K562 (cell line): ENCODE results near the gene KCNN4. TPM values are rescaled to one million over a fixed set of nuclear protein-coding genes. Genes with fewer than 3 reads are reported as not detected.

ENCODE experiments used
- BRD4 ChIP-seq: fragments of 200-600 bp; sonication (generic); IDR thresholded peaks from 2 replicates; pipeline ENCODE4 v1.6.1; 2017; ENCODE audit warnings: inconsistent platforms
- BRD9 ChIP-seq: fragments of 450-650 bp; IDR thresholded peaks from 2 replicates; pipeline ENCODE4 v1.6.1; 2018; ENCODE audit warnings: low read depth; ENCODE audit not compliant: partially characterized antibody
- CHD1 ChIP-seq: fragments of 200-600 bp; sonication (generic); IDR thresholded peaks from one replicate; pipeline ENCODE4 v1.6.1; 2012; ENCODE audit warnings: mild to moderate bottlenecking, moderate library complexity, low read length, inconsistent platforms
- EGR1 ChIP-seq: fragments of 450-650 bp; conservative IDR thresholded peaks from 2 replicates; pipeline ENCODE4 v1.6.1; 2017; ENCODE audit warnings: mild to moderate bottlenecking
- ERF ChIP-seq: fragments of 450-650 bp; formaldehyde crosslinking; IDR thresholded peaks from 2 replicates; pipeline ENCODE4 v1.4.0; 2020; ENCODE audit warnings: mild to moderate bottlenecking, mixed read lengths
- FOXO4 ChIP-seq: fragments of 450-650 bp; formaldehyde crosslinking; IDR thresholded peaks from 2 replicates; pipeline ENCODE4 v1.4.0; 2020; ENCODE audit warnings: mild to moderate bottlenecking, moderate library complexity
- GABPB1 ChIP-seq: sonication (generic); formaldehyde crosslinking; IDR thresholded peaks from 2 replicates; pipeline ENCODE4 v1.8.0; 2022; ENCODE audit warnings: mild to moderate bottlenecking, missing genetic modification reagents
- KAT7 ChIP-seq: sonication (generic); formaldehyde crosslinking; IDR thresholded peaks from 2 replicates; pipeline ENCODE4 v1.8.0; 2022; ENCODE audit warnings: missing genetic modification reagents, mild to moderate bottlenecking, borderline replicate concordance
- L3MBTL2 ChIP-seq: fragments of 450-650 bp; IDR thresholded peaks from 2 replicates; pipeline ENCODE4 v1.6.1; 2016; ENCODE audit warnings: mild to moderate bottlenecking, moderate library complexity
- MEF2D ChIP-seq: conservative IDR thresholded peaks from 2 replicates; pipeline ENCODE4 v1.6.1; 2016; ENCODE audit warnings: low read depth, missing genetic modification characterization, missing compliant biosample characterization
- MXI1 ChIP-seq: IDR thresholded peaks from 2 replicates; pipeline ENCODE4 v1.6.1; 2011; ENCODE audit warnings: low read depth, mild to moderate bottlenecking, improper control_type of control experiment, low read length
- NONO ChIP-seq, 2 experiments: fragments of 200-400 bp in 1 of 2; fragments of 450-650 bp in 1 of 2; formaldehyde crosslinking in 1 of 2; IDR thresholded peaks; 2 replicates each; pipeline ENCODE4 v1.6.1; 2017; ENCODE audit warnings: low read depth in 2 of 2, mild to moderate bottlenecking in 2 of 2, moderate library complexity in 2 of 2, low read length in 1 of 2
- NR4A1 ChIP-seq, 2 experiments: fragments of 250-450 bp in 1 of 2; fragments of 450-650 bp in 1 of 2; sonication (Bioruptor Pico) in 1 of 2; IDR thresholded peaks; 2 replicates each; pipeline versions ENCODE4 v1.4.0 to v1.6.1; 2016 to 2020; ENCODE audit warnings: mild to moderate bottlenecking in 2 of 2, missing compliant biosample characterization in 1 of 2, missing genetic modification characterization in 1 of 2, moderate library complexity in 1 of 2
- PHB2 ChIP-seq: fragments of 450-650 bp; IDR thresholded peaks from 2 replicates; pipeline ENCODE4 v1.6.1; 2017; ENCODE audit warnings: low read depth
- PHF20 ChIP-seq: fragments of 450-650 bp; IDR thresholded peaks from 2 replicates; pipeline ENCODE4 v1.6.1; 2018; ENCODE audit not compliant: partially characterized antibody
- POLR2AphosphoS2 ChIP-seq: IDR thresholded peaks from 2 replicates; pipeline ENCODE4 v1.6.1; 2012; ENCODE audit warnings: low read length, improper control_type of control experiment
- RNF219 ChIP-seq: fragments of 250-450 bp; sonication (Bioruptor Pico); IDR thresholded peaks from 2 replicates; pipeline ENCODE4 v1.5.0; 2022; ENCODE audit warnings: mild to moderate bottlenecking
- SAP30 ChIP-seq: fragments of 200-600 bp; sonication (generic); IDR thresholded peaks from 2 replicates; pipeline ENCODE4 v1.6.1; 2012; ENCODE audit warnings: borderline replicate concordance, low read depth, mild to moderate bottlenecking, moderate library complexity, low read length, control low read depth, inconsistent platforms; ENCODE audit not compliant: insufficient read depth, poor library complexity, severe bottlenecking
- ZC3H4 ChIP-seq: sonication (generic); formaldehyde crosslinking; IDR thresholded peaks from 2 replicates; pipeline ENCODE4 v1.9.0; 2021; ENCODE audit warnings: missing genetic modification reagents, borderline replicate concordance
- ZNF184 ChIP-seq: sonication (generic); formaldehyde crosslinking; IDR thresholded peaks from 2 replicates; pipeline ENCODE4 v1.5.0; 2020; ENCODE audit warnings: missing genetic modification reagents
- ZNF224 ChIP-seq: sonication (generic); formaldehyde crosslinking; IDR thresholded peaks from 2 replicates; pipeline ENCODE4 v1.8.0; 2022; ENCODE audit warnings: mild to moderate bottlenecking, missing genetic modification reagents
- ZNF253 ChIP-seq: fragments of 250-450 bp; sonication (Bioruptor Pico); conservative IDR thresholded peaks from 2 replicates; pipeline ENCODE4 v1.6.1; 2021; ENCODE audit warnings: mild to moderate bottlenecking
- ZNF778 ChIP-seq: fragments of 450-650 bp; formaldehyde crosslinking; IDR thresholded peaks from 2 replicates; pipeline ENCODE4 v1.4.0; 2020; ENCODE audit warnings: mild to moderate bottlenecking, moderate library complexity
- polyA plus RNA-seq, 8 experiments: library from polyadenylated mRNA; depleted of rRNA in 4 of 8; stranded (reverse) in 5 of 8; unstranded in 3 of 8; fragments of >200 nt; fragmentation: Nextera tagmentation in 2 of 8; fragmentation: Illumina TruSeq in 1 of 8; extraction: Ambion mirVana in 2 of 8; extraction: Trizol in 1 of 8; gene quantifications; 2 replicates each; pipeline versions ENCODE4 v1.2.1 to v1.2.3, GENCODE V29; 2011 to 2014; ENCODE audit warnings: inconsistent platforms in 1 of 8, missing spikeins in 1 of 8
- total RNA-seq, 7 experiments: library from RNA; depleted of rRNA in 6 of 7; stranded (reverse); fragments of >200 nt in 6 of 7; fragmentation: Illumina TruSeq in 2 of 7; extraction: Trizol in 2 of 7; gene quantifications; 2 replicates each; pipeline versions ENCODE4 v1.2.1 to v1.2.3, GENCODE V29; 2011 to 2021; ENCODE audit warnings: low replicate concordance in 1 of 7

KCNN4 gene
- total and polyA plus RNA-seq, 9 of the 15 experiments (the other 6 are each of a cell fraction or from before 2014, with no cell fraction given) = 0.53 to 37.7 (median 25.9) TPM

GRCh38 chr19:43755256-43755801, 25.4 kb downstream of the KCNN4 start (continued):
- TF ChIP-seq RNF219 (CRISPR knock-in tag) (no peak), BRD9 (peak; percentile 69), PHF20 (peak; percentile 19), FOXO4 (CRISPR knock-in tag) (0 out of 2 replicates have a peak, but pooled peaks have one; percentile 21), POLR2AphosphoS2 (peak; percentile 61; the same call in 1 of the 2 replicates), ZNF184 (CRISPR knock-in tag) (no peak), NONO (IDR thresholded peaks at IDR 0.05; ENCODE audit: low read depth in 2 of 2, low read length in 1 of 2) (0 out of 4 replicates have a peak, but pooled peaks of 1 of the 2 experiments have one; percentile 38), ZC3H4 (CRISPR knock-in tag) (peak; percentile 93), CHD1 (peak; percentile 81), EGR1 (peak; percentile 78), ERF (peak; percentile 77; the same call in 1 of the 2 replicates), PHB2 (0 out of 2 replicates have a peak, but pooled peaks have one; percentile 19), L3MBTL2 (peak; percentile 96), MEF2D (tag) (peak; percentile 29; the same call in 1 of the 2 replicates), BRD4 (peak; percentile 94), NR4A1 (CRISPR knock-in tag; IDR thresholded peaks at IDR 0.05) (no peak), NR4A1 (tag; IDR thresholded peaks at IDR 0.05) (peak; percentile 53; the same call in 1 of the 2 replicates), GABPB1 (CRISPR knock-in tag) (peak; percentile 7; the same call in 1 of the 2 replicates), MXI1 (peak; percentile 61; the same call in 1 of the 2 replicates), SAP30 (peak; percentile 73), ZNF253 (no peak), KAT7 (CRISPR knock-in tag) (0 out of 2 replicates have a peak, but pooled peaks have one; percentile 13), ZNF224 (CRISPR knock-in tag) (0 out of 2 replicates have a peak, but pooled peaks have one; percentile 13), ZNF778 (CRISPR knock-in tag) (no peak)
